ENCODE data around the gene GAB2.
"Not testable (repeated sequence)": the region's sequence is repeated elsewhere in the genome, so short reads cannot be mapped to it uniquely, and the experiment has no call there.

Gene GAB2

DNA sequence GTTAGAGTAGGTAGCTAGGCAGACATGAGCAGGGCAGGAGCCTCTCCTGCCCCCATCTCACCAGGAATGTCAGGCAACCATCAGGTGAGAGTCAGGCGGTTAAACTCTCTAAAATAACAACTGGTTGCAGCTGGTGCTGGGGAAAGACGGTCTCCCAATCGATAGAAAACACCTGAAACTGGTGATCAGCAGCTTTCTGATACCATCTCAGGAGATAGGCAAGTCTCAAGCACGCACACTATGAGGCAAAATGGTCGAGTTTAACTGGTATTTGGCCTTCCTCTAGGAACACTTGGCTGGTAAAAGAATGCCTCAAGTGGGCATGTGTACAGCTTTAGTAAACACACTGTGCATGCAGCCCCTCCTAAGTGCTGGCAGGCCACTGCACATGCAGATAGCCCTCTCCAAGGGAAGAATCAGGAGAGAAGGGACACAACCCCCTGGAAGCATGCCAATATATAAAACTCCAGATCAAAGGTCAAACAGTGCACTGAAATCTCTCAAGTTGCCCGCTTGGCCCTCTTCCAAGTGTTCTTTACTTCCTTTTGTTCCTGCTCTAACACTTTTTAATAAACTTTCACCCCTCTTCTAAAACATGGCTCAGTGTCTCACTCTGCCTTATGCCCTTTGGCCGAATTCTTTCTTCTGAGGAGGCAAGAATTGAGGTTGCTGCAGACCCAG, 140.2 kb downstream of the GAB2 start:
- no peak for DNase-seq (ENCODE audit: low read depth)
- TF ChIP-seq, protein P1, sequence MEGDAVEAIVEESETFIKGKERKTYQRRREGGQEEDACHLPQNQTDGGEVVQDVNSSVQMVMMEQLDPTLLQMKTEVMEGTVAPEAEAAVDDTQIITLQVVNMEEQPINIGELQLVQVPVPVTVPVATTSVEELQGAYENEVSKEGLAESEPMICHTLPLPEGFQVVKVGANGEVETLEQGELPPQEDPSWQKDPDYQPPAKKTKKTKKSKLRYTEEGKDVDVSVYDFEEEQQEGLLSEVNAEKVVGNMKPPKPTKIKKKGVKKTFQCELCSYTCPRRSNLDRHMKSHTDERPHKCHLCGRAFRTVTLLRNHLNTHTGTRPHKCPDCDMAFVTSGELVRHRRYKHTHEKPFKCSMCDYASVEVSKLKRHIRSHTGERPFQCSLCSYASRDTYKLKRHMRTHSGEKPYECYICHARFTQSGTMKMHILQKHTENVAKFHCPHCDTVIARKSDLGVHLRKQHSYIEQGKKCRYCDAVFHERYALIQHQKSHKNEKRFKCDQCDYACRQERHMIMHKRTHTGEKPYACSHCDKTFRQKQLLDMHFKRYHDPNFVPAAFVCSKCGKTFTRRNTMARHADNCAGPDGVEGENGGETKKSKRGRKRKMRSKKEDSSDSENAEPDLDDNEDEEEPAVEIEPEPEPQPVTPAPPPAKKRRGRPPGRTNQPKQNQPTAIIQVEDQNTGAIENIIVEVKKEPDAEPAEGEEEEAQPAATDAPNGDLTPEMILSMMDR (IDR thresholded peaks at IDR 0.05; ENCODE audit: low read depth, low read length, missing control alignments) = no peak

DNA sequence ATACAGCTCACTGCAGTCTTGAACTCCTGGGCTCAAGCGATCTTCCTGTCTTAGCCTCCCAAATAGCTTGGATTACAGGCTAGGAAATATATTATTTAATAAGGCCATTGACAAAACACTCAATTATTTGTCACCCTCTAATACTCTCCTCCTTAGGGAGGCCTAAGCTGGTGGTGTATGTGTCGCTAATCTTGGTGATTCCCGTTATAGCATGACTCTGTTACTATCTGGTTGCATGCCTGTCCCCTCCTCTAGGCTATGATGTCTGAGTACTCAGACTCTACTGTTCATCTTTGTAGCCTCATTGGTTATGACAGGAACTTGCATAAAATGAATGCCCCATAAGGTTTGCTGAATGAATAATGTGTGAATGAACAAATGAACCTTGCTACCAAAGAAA, 141.3 kb downstream of the GAB2 start:
- no peak overlapping the region for H3K4me3 ChIP-seq (ENCODE audit: low read depth, low read length)
- TF ChIP-seq, protein P1 (IDR thresholded peaks at IDR 0.05; ENCODE audit: low read depth, low read length, missing control alignments) = no peak

More for the DNA sequence above, 140.2 kb downstream of the GAB2 start:
- H3K4me3 ChIP-seq (ENCODE audit: low read depth, low read length) = no peak overlapping the region

DNA sequence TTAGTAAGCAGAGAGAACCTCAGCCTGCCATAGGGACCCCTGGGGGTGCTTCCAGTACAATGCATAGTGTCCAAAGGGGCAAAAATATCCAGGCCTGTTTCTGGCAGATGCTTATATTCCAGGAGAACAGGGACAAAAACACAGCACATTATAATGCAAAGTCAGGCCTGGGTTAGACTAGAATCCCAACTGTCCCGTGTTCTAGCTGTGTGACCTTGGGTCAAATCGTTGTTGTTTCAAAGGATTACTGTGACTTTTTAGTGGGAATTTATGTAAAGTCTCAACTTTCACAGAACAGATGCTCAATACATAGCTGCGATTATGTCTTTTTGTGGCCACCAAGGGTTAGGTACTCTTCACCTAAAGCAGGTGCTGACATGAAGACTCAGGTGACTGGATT, 142.9 kb downstream of the GAB2 start:
- TF ChIP-seq, protein P1 (IDR thresholded peaks at IDR 0.05; ENCODE audit: low read depth, low read length, missing control alignments) = no peak
- no peak overlapping the region for H3K4me3 ChIP-seq (ENCODE audit: low read depth, low read length)
- DNase-seq (ENCODE audit: low read depth) = no peak

More for the DNA sequence above, 141.3 kb downstream of the GAB2 start:
- DNase-seq (ENCODE audit: low read depth) = no peak

DNA sequence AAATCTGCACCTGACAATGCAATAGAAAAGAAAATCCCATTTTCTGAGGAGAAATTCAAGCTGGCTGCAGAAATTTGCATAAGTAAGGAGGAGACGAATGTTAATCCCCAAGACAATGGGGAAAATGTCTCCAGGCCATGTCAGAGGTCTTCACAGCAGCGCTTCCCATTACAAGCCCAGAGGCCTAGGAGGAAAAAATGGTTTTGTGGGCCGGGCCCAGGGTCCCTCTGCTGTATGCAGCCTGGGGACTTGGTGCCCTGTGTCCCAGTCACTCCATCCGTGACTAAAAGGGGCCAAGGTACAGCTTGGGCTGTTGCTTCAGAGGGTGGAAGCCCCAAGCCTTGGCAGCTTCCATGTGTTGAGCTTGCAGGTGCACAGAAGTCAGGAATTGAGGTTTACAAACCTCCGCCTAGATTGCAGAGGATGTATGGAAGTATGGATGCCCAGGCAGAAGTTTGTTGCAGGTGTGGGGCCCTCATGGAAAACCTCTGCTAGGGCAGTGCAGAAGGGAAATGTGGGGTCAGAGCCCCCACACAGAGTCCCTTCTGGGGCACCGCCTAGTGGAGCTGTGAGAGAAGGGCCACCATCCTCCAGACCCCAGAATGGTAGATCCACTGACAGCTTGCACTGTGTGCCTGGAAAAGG, 144.9 kb downstream of the GAB2 start:
- not testable (repeated sequence) for DNase-seq (ENCODE audit: low read depth); H3K4me3 ChIP-seq (ENCODE audit: low read depth, low read length)

DNA sequence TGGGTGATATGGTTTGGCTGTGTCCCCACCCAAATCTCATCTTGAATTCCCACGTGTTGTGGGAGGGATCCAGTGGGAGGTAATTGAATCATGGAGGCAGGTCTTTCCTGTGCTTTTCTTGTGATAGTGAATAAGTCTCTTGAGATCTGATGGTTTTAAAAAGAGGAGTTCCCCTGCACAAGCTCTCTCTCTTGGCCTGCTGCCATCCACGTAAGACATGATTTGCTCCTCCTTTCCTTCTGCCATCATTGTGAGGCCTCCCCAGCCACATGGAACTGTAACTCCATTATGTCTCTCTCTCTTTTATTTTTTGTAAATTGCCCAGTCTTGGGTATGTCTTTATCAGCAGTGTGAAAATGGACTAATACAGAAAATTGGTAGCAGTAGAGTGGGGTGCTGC, 145.8 kb downstream of the GAB2 start:
- not testable (repeated sequence) for H3K4me3 ChIP-seq (ENCODE audit: low read depth, low read length); DNase-seq (ENCODE audit: low read depth)

DNA sequence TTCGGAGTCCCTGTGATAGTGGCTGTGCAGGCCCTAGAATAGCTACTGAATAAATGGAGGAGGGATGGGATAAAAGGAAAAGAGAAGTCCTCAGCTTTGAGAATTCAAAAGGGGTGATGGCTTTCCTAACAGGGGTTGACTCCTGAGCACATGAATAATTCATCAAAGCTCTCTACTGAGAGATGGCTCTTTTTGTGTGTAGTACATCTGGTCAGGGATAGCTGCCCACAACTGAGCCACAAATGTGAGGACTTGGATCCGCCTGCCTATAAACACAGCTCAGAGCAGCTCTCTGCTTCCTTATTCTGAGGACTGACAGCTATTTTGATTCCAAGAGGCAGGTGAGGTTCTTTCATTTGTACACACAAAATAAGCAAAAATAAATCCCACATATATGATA, 146.6 kb downstream of the GAB2 start:
- DNase-seq (ENCODE audit: low read depth) = no peak
- no peak overlapping the region for H3K4me3 ChIP-seq (ENCODE audit: low read depth, low read length)
- TF ChIP-seq, protein P1 (IDR thresholded peaks at IDR 0.05; ENCODE audit: low read depth, low read length, missing control alignments) = no peak

DNA sequence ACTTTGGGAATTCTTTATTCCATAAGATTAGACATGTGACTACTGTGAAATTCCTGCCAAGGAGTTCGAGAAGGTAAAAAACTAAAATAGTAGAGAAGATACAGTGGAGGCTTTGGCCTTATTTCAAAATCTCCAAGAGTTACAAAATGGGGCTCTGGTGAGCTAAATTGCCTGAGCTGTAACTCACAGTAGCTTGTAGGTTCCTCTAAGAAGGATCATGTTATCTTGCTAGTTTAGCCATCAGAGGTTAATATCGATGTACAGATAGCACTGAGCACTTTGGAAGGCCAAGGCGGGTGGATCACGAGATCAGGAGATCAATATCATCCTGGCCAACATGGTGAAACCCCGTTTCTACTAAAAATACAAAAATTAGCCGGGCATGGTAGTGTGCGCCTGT, 147.8 kb downstream of the GAB2 start:
- TF ChIP-seq, protein P1 (IDR thresholded peaks at IDR 0.05; ENCODE audit: low read depth, low read length, missing control alignments) = no peak
- no peak overlapping the region for H3K4me3 ChIP-seq (ENCODE audit: low read depth, low read length)
- DNase-seq (ENCODE audit: low read depth) = no peak
